HG02981 (cell line): ENCODE results near the gene NPL.

ENCODE experiments used
- ATAC-seq: cut with Tn5 transposase; IDR thresholded peaks from one replicate; pipeline ENCODE4 v1.9.1; 2021; ENCODE audit warnings: mild to moderate bottlenecking, moderate library complexity; ENCODE audit not compliant: unreplicated experiment

The NPL gene

GRCh38 chr1:182789138-182790076 lies at the start of gene NPL:
Gene NPL, plus strand, starts transcription at chr1:182789773. Its CDS starts 4,599 bp downstream, at chr1:182794372.
- ATAC-seq, result peak; percentile 92

GRCh38 chr1:182740120-182740519 lies 49.5 kb upstream of the NPL start:
- no peak for ATAC-seq

GRCh38 chr1:182742780-182743179 lies 46.8 kb upstream of the NPL start:
- ATAC-seq, result no peak

- no peak for ATAC-seq
Measured at GRCh38 chr1:182752077-182752988, 37.2 kb upstream of the NPL start.

GRCh38 chr1:182754087-182754486 lies 35.5 kb upstream of the NPL start:
- ATAC-seq, result no peak

GRCh38 chr1:182754543-182755314 lies 34.8 kb upstream of the NPL start:
- ATAC-seq, result no peak

GRCh38 chr1:182755632-182756031 lies 33.9 kb upstream of the NPL start:
- no peak for ATAC-seq

GRCh38 chr1:182756423-182756822 lies 33.1 kb upstream of the NPL start:
- ATAC-seq, result no peak

- no peak for ATAC-seq
Measured at GRCh38 chr1:182761396-182762395, 27.9 kb upstream of the NPL start.

GRCh38 chr1:182762536-182762935 lies 27.0 kb upstream of the NPL start:
- no peak for ATAC-seq

GRCh38 chr1:182764029-182764727 lies 25.4 kb upstream of the NPL start:
- no peak for ATAC-seq

- no peak for ATAC-seq
Measured at GRCh38 chr1:182765391-182765790, 24.2 kb upstream of the NPL start.

GRCh38 chr1:182766050-182766449 lies 23.5 kb upstream of the NPL start:
- ATAC-seq, result no peak

GRCh38 chr1:182766881-182767645 lies 22.5 kb upstream of the NPL start:
- no peak for ATAC-seq

GRCh38 chr1:182768963-182769362 lies 20.6 kb upstream of the NPL start:
- ATAC-seq, result no peak

- ATAC-seq, result no peak
Measured at GRCh38 chr1:182770232-182770631, 19.3 kb upstream of the NPL start.

- ATAC-seq, result no peak
Measured at GRCh38 chr1:182771187-182771984, 18.2 kb upstream of the NPL start.
